DOHH2 (cell line): ENCODE results near the gene TUB.

Source experiments
- H3F3A ChIP-seq: fragments of 200-600 bp; sonication (generic), shearing (Covaris generic); 2 replicates; pipeline ENCODE4 v1.6.0; 2016; ENCODE audit warnings: antibody characterized with exemption, mild to moderate bottlenecking; ENCODE audit not compliant: control insufficient read depth, insufficient read depth
- H3K27ac ChIP-seq: fragments of 200-600 bp; sonication (generic); 2 replicates; pipeline ENCODE4 v1.5.1; 2014; ENCODE audit warnings: low read depth, mild to moderate bottlenecking, low read length, moderate library complexity
- H3K27me3 ChIP-seq: fragments of 200-600 bp; sonication (generic); 2 replicates; pipeline ENCODE4 v1.6.1; 2014; ENCODE audit warnings: mild to moderate bottlenecking, low read length, mixed read lengths; ENCODE audit not compliant: control insufficient read depth
- H3K36me3 ChIP-seq: fragments of 200-600 bp; sonication (generic); 2 replicates; pipeline ENCODE4 v1.6.1; 2014; ENCODE audit warnings: mild to moderate bottlenecking, low read length, moderate library complexity, mixed read lengths; ENCODE audit not compliant: control insufficient read depth
- H3K4me1 ChIP-seq: fragments of 200-600 bp; sonication (generic); 2 replicates; pipeline ENCODE4 v1.6.1; 2014; ENCODE audit warnings: mild to moderate bottlenecking, low read length, mixed read lengths; ENCODE audit not compliant: control insufficient read depth
- H3K4me2 ChIP-seq: fragments of 200-600 bp; sonication (generic); 2 replicates; pipeline ENCODE4 v1.6.0; 2014; ENCODE audit warnings: mild to moderate bottlenecking, low read length, moderate library complexity
- H3K4me3 ChIP-seq: fragments of 200-600 bp; sonication (generic); 2 replicates; pipeline ENCODE4 v1.5.1; 2014; ENCODE audit warnings: mild to moderate bottlenecking, low read length, mixed read lengths
- H3K79me2 ChIP-seq: fragments of 200-600 bp; sonication (generic); 2 replicates; pipeline ENCODE4 v1.6.1; 2014; ENCODE audit warnings: mild to moderate bottlenecking, low read length, mixed read lengths; ENCODE audit not compliant: control insufficient read depth
- H3K9me2 ChIP-seq: fragments of 200-600 bp; sonication (generic); replicated peaks from 2 replicates; pipeline ENCODE4 v1.6.1; 2014; ENCODE audit warnings: mild to moderate bottlenecking, low read length, mixed read lengths; ENCODE audit not compliant: control insufficient read depth
- H3K9me3 ChIP-seq: fragments of 200-600 bp; sonication (generic); 2 replicates; pipeline ENCODE4 v1.6.1; 2014; ENCODE audit warnings: antibody characterized with exemption, low read length, mixed read lengths; ENCODE audit not compliant: control insufficient read depth, insufficient read depth
- H4K20me1 ChIP-seq: fragments of 200-600 bp; sonication (generic); 2 replicates; pipeline ENCODE4 v1.6.0; 2014; ENCODE audit warnings: low read depth, mild to moderate bottlenecking, antibody characterized with exemption, low read length, moderate library complexity; ENCODE audit not compliant: control insufficient read depth, insufficient read depth
- CTCF ChIP-seq: fragments of 200-600 bp; sonication (generic); IDR thresholded peaks from one replicate; pipeline ENCODE4 v1.5.1; 2014; ENCODE audit warnings: antibody characterized with exemption, mild to moderate bottlenecking, low read depth, low read length; ENCODE audit not compliant: poor library complexity, severe bottlenecking
- EZH2phosphoT487 ChIP-seq: fragments of 200-600 bp; sonication (generic); IDR thresholded peaks from 2 replicates; pipeline ENCODE4 v1.6.1; 2017; ENCODE audit warnings: borderline replicate concordance, mild to moderate bottlenecking, antibody characterized with exemption, low read length, moderate library complexity, mixed read lengths

The TUB gene

GRCh38 chr11:8089791-8090510 is 8.9 kb downstream of the TUB start:
- TF ChIP-seq EZH2phosphoT487 (no peak), CTCF (no peak)
- Histone ChIP-seq H3K27ac (no peak overlapping the region), H3F3A (no peaks in the 10 kb centered on the region), H3K36me3 (no peaks in the 10 kb centered on the region), H4K20me1 (no peaks in the 10 kb centered on the region), H3K4me3 (no peak overlapping the region), H3K4me1 (peaks cover 5% of the 10 kb centered on the region), H3K27me3 (peaks cover 4% of the 10 kb centered on the region; the same call in 1 of the 2 replicates), H3K9me2 (no peaks in the 10 kb centered on the region), H3K79me2 (no peaks in the 10 kb centered on the region), H3K9me3 (no peaks in the 10 kb centered on the region), H3K4me2 (no peak overlapping the region)

- no peaks in the 10 kb centered on the region for H4K20me1 ChIP-seq
These were observed 9.7 kb downstream of the TUB start for GRCh38 chr11:8090756-8091155.

GRCh38 chr11:8091721-8092120 is 10.7 kb downstream of the TUB start:
- H3K4me2 ChIP-seq: no peak overlapping the region
- H3F3A ChIP-seq: no peaks in the 10 kb centered on the region
- TF ChIP-seq EZH2phosphoT487 (no peak), CTCF (no peak)

More at GRCh38 chr11:8090756-8091155, 9.7 kb downstream of the TUB start:
- H3K4me1 ChIP-seq: peaks cover 5% of the 10 kb centered on the region
- no peaks in the 10 kb centered on the region for H3K9me3 ChIP-seq
- H3K27me3 ChIP-seq: peaks cover under 1% of the 10 kb centered on the region; the same call in 1 of the 2 replicates
- no peak overlapping the region for H3K4me3 ChIP-seq
- no peak overlapping the region for H3K27ac ChIP-seq
- no peak overlapping the region for H3K4me2 ChIP-seq
- TF ChIP-seq CTCF: peak; percentile 63
- no peak for TF ChIP-seq EZH2phosphoT487
- no peaks in the 10 kb centered on the region for H3K36me3 ChIP-seq
- H3K79me2 ChIP-seq: no peaks in the 10 kb centered on the region
- H3F3A ChIP-seq: no peaks in the 10 kb centered on the region
- no peaks in the 10 kb centered on the region for H3K9me2 ChIP-seq

More at GRCh38 chr11:8091721-8092120, 10.7 kb downstream of the TUB start:
- Histone ChIP-seq H3K36me3 (no peaks in the 10 kb centered on the region), H3K4me3 (no peak overlapping the region), H3K9me3 (no peaks in the 10 kb centered on the region), H3K4me1 (peaks cover 5% of the 10 kb centered on the region), H3K79me2 (no peaks in the 10 kb centered on the region), H4K20me1 (no peaks in the 10 kb centered on the region), H3K27me3 (no peaks in the 10 kb centered on the region), H3K9me2 (no peaks in the 10 kb centered on the region), H3K27ac (no peak overlapping the region)
